Natural killer cell treated with Interleukin-12 subunit alpha and Interleukin-12 subunit beta and Interleukin-15 and Interleukin-18, amount 100 ng/mL, for 72 hours (primary cell): ENCODE data around the gene AMBRA1. TPM values are rescaled to one million over a fixed set of nuclear protein-coding genes. Genes with fewer than 3 reads are reported as not detected.

Experiments
- ATAC-seq, 2 donors: fragments of 150-1000 bp; cut with Tn5 transposase in 1 of 2; sonication (Bioruptor Pico), chemical (Tn5 transposase) in 1 of 2; 2 replicates each; pipeline ENCODE4 v1.10.0; 2021
- DNase-seq: peaks from one replicate; pipeline ENCODE4 v3.0.0; 2022; ENCODE audit warnings: low spot score
- H3K27ac Mint-ChIP-seq, 2 donors: 1 replicate in 1 of 2; 2 replicates in 1 of 2; pipeline ENCODE4 v1.8.0; 2022; ENCODE audit warnings: mixed read lengths in 2 of 2, mild to moderate bottlenecking in 1 of 2, moderate library complexity in 1 of 2
- H3K27me3 Mint-ChIP-seq, 2 donors: 1 replicate in 1 of 2; 2 replicates in 1 of 2; pipeline ENCODE4 v1.8.0; 2022; ENCODE audit warnings: mixed read lengths in 2 of 2
- H3K36me3 Mint-ChIP-seq: one replicate; pipeline ENCODE4 v1.8.0; 2022; ENCODE audit warnings: mixed read lengths
- H3K4me1 Mint-ChIP-seq, 2 donors: 1 replicate in 1 of 2; 2 replicates in 1 of 2; pipeline ENCODE4 v1.8.0; 2022; ENCODE audit warnings: low read depth in 2 of 2, mixed read lengths in 2 of 2, mild to moderate bottlenecking in 1 of 2
- H3K4me3 Mint-ChIP-seq: one replicate; pipeline ENCODE4 v1.8.0; 2022; ENCODE audit warnings: mixed read lengths
- H3K9me3 Mint-ChIP-seq: 2 replicates; pipeline ENCODE4 v1.8.0; 2022; ENCODE audit warnings: mixed read lengths
- total RNA-seq, 2 donors: library from RNA; stranded (reverse); gene quantifications; one replicate each; pipeline ENCODE4 v1.2.3, GENCODE V29; 2022

AMBRA1 gene
- total RNA-seq, 2 donors from 2014 or later = 50.7 to 72.4 TPM

DNA sequence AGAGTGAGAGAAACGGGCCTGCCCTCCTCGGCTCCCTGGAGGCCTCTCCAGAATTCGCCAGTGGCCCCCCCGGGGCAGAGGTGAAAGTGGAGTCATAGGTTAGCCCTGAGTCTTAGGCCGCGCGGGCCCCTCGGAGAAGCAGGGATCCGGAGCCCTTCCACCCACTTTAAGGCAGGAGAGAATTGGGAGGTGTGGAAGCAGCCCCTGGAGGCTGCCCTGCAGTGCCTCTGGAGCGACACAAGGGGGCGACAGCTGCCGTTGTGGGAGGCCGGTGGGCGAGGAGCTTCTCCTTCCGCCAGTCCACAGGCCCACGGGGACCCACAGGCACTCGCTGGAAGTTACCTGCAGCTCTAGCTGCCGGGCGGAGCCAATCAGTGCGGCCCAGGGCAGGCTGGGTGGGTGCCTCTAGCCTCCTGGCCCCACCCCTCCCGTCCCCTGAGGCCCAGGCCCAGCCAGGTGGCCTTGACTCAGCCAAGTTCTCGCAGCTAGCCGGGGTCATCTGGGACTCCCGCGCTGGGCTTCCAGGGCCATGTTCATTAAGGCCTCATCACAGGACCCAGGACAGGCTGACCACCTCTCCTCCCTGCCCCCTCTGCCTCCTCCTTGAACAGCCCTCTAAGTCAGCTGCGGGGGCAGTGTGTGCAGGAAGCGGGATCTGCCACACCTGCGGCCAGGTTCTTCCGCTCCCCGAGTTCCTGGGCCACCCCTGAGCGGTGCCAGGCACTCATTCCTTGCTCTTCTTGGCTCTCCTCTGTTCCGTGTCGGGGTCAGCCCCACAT lies 241.6 kb downstream of the AMBRA1 start:
- Mint-ChIP-seq H3K4me1 (peaks cover 57 to 61% of the 10 kb centered on the region in 2 donors), H3K9me3 (no peaks in the 10 kb centered on the region), H3K27ac (peak overlapping the region; percentile 64 to 87), H3K27me3 (no peaks in the 10 kb centered on the region), H3K4me3 (peak overlapping the region; percentile 72), H3K36me3 (no peaks in the 10 kb centered on the region)
- DNase-seq = no peak
- peak in 1 of 2 donors; percentile 12 for ATAC-seq

DNA sequence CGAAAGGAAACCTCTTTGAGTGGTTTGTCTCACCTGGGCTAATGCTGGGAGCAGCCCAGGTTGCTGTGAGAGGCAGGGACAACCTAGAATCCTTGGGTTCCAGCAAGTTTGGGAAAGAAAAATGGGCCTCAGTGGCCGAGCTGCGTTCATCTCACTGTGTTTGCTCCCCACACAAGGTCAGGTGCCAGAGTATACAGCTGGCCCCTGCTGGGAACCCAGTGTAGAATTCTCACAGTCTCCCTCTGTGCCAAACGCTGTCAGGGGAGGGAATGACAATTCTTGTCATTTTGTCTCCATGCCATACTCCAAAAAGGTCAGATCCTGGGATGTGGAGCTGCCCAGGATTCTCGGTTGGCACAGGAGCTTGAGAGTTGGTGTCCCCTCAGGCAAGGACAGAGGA lies 242.2 kb downstream of the AMBRA1 start:
- Mint-ChIP-seq H3K4me3 (peak overlapping the region; percentile 72), H3K27ac (peak overlapping the region; percentile 64 to 86), H3K36me3 (no peaks in the 10 kb centered on the region), H3K9me3 (no peaks in the 10 kb centered on the region), H3K4me1 (peaks cover 56 to 60% of the 10 kb centered on the region in 2 donors), H3K27me3 (no peaks in the 10 kb centered on the region)
- no peak for ATAC-seq
- DNase-seq = no peak

DNA sequence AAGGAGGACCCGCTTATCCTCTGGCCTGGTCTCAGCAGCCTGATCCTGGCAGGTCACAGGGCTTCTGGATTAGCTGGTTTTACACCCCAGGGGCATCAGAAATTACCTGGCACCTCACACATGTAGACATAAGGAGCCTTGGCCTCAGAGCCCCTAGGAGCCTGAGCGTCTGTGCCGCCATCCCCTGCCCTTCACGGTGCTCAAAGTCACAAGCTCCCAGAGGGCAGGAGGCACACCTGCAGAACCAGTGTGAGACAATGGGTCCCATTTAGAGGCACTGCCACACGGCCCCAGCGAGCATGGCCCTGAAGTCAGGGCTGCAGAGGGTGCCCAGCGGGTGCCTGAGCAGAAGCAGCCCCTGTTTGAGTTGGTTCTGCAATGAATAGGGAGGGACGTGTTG lies 242.7 kb downstream of the AMBRA1 start:
- Mint-ChIP-seq H3K27ac (peak overlapping the region; percentile 64 to 86), H3K36me3 (no peaks in the 10 kb centered on the region), H3K4me1 (peaks cover 56 to 60% of the 10 kb centered on the region in 2 donors), H3K9me3 (no peaks in the 10 kb centered on the region), H3K4me3 (peak overlapping the region; percentile 72), H3K27me3 (no peaks in the 10 kb centered on the region)
- DNase-seq = no peak
- ATAC-seq = no peak

DNA sequence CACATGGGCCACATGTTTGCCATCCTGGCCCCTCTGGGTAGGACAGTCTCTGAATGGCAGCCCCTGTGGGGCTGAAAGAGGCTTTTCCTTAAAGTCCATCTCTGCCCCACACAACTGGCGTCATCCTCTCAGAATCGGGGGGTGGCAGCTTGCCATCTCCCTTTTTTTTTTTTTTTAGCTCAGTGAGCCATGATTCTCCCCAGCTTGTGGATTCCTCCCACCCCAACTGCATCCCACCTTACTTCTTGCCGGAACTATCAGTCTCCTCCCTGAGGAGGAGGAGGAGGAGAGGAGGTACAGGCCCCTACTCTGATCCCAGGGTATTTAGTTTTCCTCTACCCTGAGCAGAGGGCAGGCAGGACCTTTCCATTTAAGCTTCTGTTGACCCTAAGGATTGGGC lies 243.1 kb downstream of the AMBRA1 start:
- Mint-ChIP-seq H3K9me3 (no peaks in the 10 kb centered on the region), H3K4me3 (peak overlapping the region; percentile 26), H3K27me3 (no peaks in the 10 kb centered on the region), H3K27ac (peak overlapping the region; percentile 64 to 86), H3K36me3 (no peaks in the 10 kb centered on the region), H3K4me1 (peaks cover 59 to 62% of the 10 kb centered on the region in 2 donors)
- DNase-seq (no peak), ATAC-seq (no peak)

DNA sequence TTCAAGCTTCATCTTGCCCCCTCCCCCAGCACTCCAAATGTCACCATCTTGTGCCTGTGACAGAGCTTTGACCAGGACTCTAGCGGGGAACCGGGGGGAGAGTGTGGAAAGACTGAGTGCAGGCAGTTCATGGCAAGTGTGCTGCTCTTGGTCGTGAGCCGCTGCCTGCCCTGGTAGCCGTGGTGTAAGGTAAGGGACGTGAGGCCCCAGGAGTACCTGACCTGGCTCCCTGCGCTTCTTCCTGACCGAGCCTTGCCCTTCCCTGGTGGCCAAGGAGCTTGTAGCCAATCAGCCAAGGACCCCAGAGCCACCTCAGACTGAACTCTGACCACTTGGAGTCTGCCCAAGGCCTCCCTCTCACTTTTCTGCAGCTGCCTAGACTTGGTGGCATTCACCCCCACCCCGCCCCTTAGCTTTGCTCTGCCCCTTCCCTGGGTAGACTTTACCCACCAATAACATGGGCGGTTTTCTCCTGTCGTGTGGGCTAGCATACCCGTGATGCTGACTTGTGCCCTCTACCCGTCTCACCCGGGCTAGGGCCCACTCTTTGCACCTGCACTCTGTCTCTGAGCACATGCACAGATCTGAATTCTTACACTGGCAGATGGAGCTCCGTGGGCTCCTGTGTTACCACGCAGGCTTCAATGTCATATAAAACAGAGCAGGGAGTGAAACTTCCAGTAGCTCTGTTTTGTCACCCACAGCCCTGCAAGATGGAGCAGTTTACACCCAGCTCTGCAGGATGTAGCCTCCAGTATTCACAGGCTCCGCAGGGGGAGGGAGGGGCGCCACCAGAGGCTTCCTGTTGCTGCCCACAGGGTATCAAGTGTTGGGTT lies 245.0 kb downstream of the AMBRA1 start:
- peaks cover 0 to 4% of the 10 kb centered on the region in 2 donors for H3K27me3 Mint-ChIP-seq
- DNase-seq (peak; percentile 87), ATAC-seq (peak; percentile 25 to 67)
- no peaks in the 10 kb centered on the region for H3K36me3 Mint-ChIP-seq
- H3K9me3 Mint-ChIP-seq = no peaks in the 10 kb centered on the region
- peak overlapping the region; percentile 96 for H3K4me3 Mint-ChIP-seq
- peak overlapping the region; percentile 89 to 95 for H3K27ac Mint-ChIP-seq
- H3K4me1 Mint-ChIP-seq = peaks cover 61% of the 10 kb centered on the region in 2 donors

DNA sequence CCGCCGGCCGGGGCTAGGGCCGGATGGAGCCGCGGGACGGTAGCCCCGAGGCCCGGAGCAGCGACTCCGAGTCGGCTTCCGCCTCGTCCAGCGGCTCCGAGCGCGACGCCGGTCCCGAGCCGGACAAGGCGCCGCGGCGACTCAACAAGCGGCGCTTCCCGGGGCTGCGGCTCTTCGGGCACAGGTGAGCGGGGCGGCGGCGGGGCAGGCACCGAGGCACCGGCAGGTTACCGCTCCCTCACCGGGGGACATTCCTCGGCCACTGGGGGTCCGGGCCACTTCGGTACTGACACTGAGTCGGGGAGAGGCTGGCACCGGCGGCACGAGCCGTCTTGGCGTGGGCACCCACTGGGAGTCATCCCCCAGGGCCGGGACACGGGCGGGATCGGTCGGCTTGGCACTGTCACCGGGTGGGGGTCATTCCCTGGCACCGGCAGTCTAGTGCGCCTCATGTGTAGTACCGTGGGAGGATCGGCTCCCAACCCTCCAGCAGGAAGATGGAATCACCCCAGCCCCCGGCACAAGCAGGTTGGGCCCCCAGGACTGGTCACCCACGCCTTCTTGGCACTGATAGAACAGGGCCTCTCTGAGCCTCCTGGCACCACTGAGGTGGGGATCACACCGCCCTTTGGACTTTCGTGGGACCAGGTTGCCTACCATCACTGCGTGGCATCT lies 246.0 kb downstream of the AMBRA1 start:
- no peak for ATAC-seq
- H3K27me3 Mint-ChIP-seq = peaks cover 0 to 7% of the 10 kb centered on the region in 2 donors
- H3K4me3 Mint-ChIP-seq = peak overlapping the region; percentile 96
- peaks cover 55 to 56% of the 10 kb centered on the region in 2 donors for H3K4me1 Mint-ChIP-seq
- no peaks in the 10 kb centered on the region for H3K9me3 Mint-ChIP-seq
- H3K27ac Mint-ChIP-seq = peak overlapping the region; percentile 89 to 95
- no peaks in the 10 kb centered on the region for H3K36me3 Mint-ChIP-seq
- no peak for DNase-seq

DNA sequence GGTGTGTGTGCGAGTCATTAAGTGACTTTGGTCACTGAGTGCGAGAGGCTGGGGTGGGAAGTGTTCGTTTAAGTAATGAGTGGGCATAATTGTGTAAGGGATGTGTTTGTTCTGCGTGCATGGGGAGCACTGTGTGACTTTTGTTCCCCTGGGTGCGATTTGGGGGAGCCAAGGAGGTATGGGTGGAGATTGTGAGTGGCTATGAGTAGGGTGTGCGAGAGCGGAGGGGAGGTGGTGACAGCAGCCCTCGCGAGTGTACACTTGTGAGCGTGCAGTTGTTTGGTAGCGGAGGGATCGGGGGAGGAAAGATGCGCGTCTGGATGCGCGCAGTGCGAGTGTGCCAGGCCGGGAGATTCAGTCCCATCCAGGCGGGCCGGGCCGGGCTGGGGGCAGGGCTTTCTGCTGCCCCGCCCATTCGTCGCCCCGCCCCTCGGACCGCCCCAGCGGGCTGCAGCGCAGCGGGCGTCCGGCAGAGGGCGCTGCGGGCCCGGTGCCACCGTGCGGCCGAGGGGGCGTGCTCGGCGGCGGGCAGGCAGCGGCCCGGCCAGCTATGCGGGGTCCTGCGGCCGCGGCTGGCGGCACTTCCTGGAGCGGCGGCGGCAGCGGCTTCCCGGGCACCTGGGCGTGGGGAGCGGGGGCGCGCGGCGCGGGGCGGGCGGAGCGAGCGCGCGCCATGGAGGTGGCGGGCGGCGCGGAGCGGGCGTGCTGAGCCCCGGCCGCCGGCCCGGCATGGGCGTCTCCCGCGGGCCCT lies 246.8 kb downstream of the AMBRA1 start, which contains the start of gene DGKZ:
Gene DGKZ (plus strand): TSS at position 578 of the 751 bp plus-strand sequence. CDS start 197 bp downstream, outside the sequence.
- peak; percentile 93 for DNase-seq
- Mint-ChIP-seq H3K27me3 (peaks cover 0 to 7% of the 10 kb centered on the region in 2 donors), H3K36me3 (no peaks in the 10 kb centered on the region), H3K4me1 (peaks cover 52 to 53% of the 10 kb centered on the region in 2 donors), H3K9me3 (no peaks in the 10 kb centered on the region), H3K27ac (peak within 1 kb of the TSS; percentile 89 to 95), H3K4me3 (peak within 1 kb of the TSS; percentile 96)
- ATAC-seq = peak; percentile 87 to 92

Other genes with a start within 250 kb of the AMBRA1 start
- gene DGKZ, start 246.6 kb downstream of the AMBRA1 start, total RNA-seq = 100 to 1,000 TPM; 104 to 207 TPM
- 1 to 10 TPM; 1.4 to 4.0 TPM for gene MDK, start 212.4 kb downstream of the AMBRA1 start, total RNA-seq
- under 1 TPM; 0.75 to 0.81 TPM for gene CHRM4, start 202.2 kb downstream of the AMBRA1 start, total RNA-seq
- gene HARBI1, start 23.2 kb upstream of the AMBRA1 start, total RNA-seq = 1 to 10 TPM; 6.2 to 6.4 TPM
- gene ATG13, start 23.5 kb upstream of the AMBRA1 start, total RNA-seq = 10 to 100 TPM; 93.9 to 96.6 TPM
- 10 to 100 TPM; 66.6 to 68.9 TPM for gene ARHGAP1, start 106.6 kb upstream of the AMBRA1 start, total RNA-seq
- gene ZNF408, start 107.0 kb upstream of the AMBRA1 start, total RNA-seq = 10 to 100 TPM; 14.4 to 15.0 TPM
- under 1 TPM in 1 of 2 donors, not detected in 1; 0.17 TPM for gene F2, start 125.2 kb upstream of the AMBRA1 start, total RNA-seq